KMS-11 (cell line): ENCODE data around the gene DNM3.

ENCODE experiments used
- H2AFZ ChIP-seq: fragments of 200-600 bp; sonication (generic); 2 replicates; pipeline ENCODE4 v1.6.1; 2016; ENCODE audit warnings: antibody characterized with exemption, mixed run types, low read depth
- H3K27ac ChIP-seq: fragments of 200-600 bp; sonication (generic); 2 replicates; pipeline ENCODE4 v1.6.1; 2016; ENCODE audit warnings: mild to moderate bottlenecking, mixed run types
- H3K27me3 ChIP-seq: fragments of 200-600 bp; sonication (generic); 2 replicates; pipeline ENCODE4 v1.6.1; 2017; ENCODE audit warnings: mild to moderate bottlenecking, low read depth, mixed run types, moderate library complexity; ENCODE audit not compliant: insufficient read depth
- H3K36me3 ChIP-seq: fragments of 200-600 bp; sonication (generic); 2 replicates; pipeline ENCODE4 v1.6.1; 2017; ENCODE audit warnings: mild to moderate bottlenecking, mixed run types; ENCODE audit not compliant: insufficient read depth
- H3K4me1 ChIP-seq: fragments of 200-600 bp; sonication (generic); 2 replicates; pipeline ENCODE4 v1.6.1; 2016; ENCODE audit warnings: mild to moderate bottlenecking, low read depth, mixed run types; ENCODE audit not compliant: poor library complexity, severe bottlenecking
- H3K4me2 ChIP-seq: fragments of 200-600 bp; sonication (generic); 2 replicates; pipeline ENCODE4 v1.7.0; 2016; ENCODE audit warnings: mild to moderate bottlenecking, mixed run types
- H3K4me3 ChIP-seq: fragments of 200-600 bp; sonication (generic); IDR thresholded peaks from 2 replicates; pipeline ENCODE4 v1.6.1; 2017; ENCODE audit warnings: low read depth, low read length, mixed read lengths; ENCODE audit not compliant: insufficient read depth
- H3K79me2 ChIP-seq: fragments of 200-600 bp; sonication (generic); 2 replicates; pipeline ENCODE4 v1.6.1; 2016; ENCODE audit warnings: low read depth, mixed run types; ENCODE audit not compliant: insufficient read depth
- H3K9ac ChIP-seq: fragments of 200-600 bp; sonication (generic); 2 replicates; pipeline ENCODE4 v1.6.1; 2016; ENCODE audit warnings: mild to moderate bottlenecking, mixed run types
- H4K20me1 ChIP-seq: fragments of 200-600 bp; sonication (generic); 2 replicates; pipeline ENCODE4 v1.6.1; 2016; ENCODE audit warnings: mild to moderate bottlenecking, mixed run types; ENCODE audit not compliant: insufficient read depth
- TF ChIP-seq, protein P1 (sequence below): fragments of 200-600 bp; sonication (generic); conservative IDR thresholded peaks from 2 replicates; pipeline ENCODE4 v1.6.1; 2017; ENCODE audit warnings: low read depth, mild to moderate bottlenecking, antibody characterized with exemption, low read length, moderate library complexity, mixed read lengths

DNM3 gene

DNA sequence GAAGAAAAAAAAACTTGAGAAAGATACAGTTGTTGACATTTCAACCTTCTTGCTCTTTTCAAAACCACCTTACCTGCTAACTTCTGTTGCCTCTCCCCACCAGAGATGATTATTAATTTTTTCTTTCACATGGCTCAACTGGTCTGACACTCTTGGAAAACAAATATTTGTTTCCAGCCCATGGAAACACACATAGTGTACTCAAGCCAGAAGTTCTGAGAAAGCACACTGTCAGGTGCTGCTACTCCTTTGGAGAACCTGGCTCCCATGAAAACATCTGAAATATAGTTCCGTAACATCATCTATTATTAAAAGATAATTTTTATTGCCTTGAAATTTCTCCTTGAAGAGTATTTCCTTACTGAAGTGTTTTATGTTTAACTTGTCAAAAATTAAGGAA lies 434.2 kb downstream of the DNM3 start:
- H3K4me1 ChIP-seq: no peaks in the 10 kb centered on the region
- H3K27ac ChIP-seq: no peak overlapping the region
- H3K4me3 ChIP-seq: no peak overlapping the region
- H3K36me3 ChIP-seq: no peaks in the 10 kb centered on the region
- no peaks in the 10 kb centered on the region for H3K27me3 ChIP-seq
- no peak overlapping the region for H2AFZ ChIP-seq
- no peak overlapping the region for H3K9ac ChIP-seq
- H4K20me1 ChIP-seq: no peaks in the 10 kb centered on the region
- no peaks in the 10 kb centered on the region for H3K79me2 ChIP-seq
- no peak overlapping the region for H3K4me2 ChIP-seq
- TF ChIP-seq, protein P1, sequence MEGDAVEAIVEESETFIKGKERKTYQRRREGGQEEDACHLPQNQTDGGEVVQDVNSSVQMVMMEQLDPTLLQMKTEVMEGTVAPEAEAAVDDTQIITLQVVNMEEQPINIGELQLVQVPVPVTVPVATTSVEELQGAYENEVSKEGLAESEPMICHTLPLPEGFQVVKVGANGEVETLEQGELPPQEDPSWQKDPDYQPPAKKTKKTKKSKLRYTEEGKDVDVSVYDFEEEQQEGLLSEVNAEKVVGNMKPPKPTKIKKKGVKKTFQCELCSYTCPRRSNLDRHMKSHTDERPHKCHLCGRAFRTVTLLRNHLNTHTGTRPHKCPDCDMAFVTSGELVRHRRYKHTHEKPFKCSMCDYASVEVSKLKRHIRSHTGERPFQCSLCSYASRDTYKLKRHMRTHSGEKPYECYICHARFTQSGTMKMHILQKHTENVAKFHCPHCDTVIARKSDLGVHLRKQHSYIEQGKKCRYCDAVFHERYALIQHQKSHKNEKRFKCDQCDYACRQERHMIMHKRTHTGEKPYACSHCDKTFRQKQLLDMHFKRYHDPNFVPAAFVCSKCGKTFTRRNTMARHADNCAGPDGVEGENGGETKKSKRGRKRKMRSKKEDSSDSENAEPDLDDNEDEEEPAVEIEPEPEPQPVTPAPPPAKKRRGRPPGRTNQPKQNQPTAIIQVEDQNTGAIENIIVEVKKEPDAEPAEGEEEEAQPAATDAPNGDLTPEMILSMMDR: no peak

DNA sequence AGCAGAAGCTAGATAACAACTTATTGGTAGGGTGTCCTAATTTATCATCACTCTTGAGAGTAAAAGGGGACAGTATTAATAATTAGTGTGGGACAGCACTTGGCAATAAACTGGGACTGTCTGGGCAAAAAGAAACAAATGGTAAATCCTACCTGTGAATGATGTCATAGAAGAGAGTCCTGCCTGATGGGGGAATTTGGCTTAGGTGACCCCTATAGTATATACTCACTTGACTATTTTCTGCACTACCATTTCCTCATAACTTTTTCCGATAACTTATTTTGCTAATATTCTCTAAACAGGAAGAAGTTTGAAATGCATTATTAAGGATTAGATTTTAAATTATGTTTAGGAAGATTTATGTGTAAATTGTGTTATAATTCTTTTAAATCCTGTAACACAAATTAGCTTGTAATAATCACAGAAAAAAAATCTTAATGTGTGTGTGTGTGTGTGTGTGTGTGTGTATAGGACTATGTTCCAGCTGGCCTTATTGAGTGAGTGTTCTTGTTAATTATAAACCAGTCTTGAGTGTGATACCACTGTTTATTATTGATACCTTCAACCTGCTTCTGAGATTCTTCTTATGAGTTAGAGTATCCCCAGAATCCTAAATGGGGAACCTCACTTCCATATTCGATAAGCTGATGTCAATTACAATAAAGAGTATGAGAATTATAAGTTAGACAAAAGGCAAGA lies 435.0 kb downstream of the DNM3 start:
- Histone ChIP-seq H3K4me1 (no peaks in the 10 kb centered on the region), H3K27me3 (no peaks in the 10 kb centered on the region), H4K20me1 (no peaks in the 10 kb centered on the region), H3K79me2 (no peaks in the 10 kb centered on the region), H3K27ac (no peak overlapping the region), H3K9ac (no peak overlapping the region), H2AFZ (no peak overlapping the region), H3K4me3 (no peak overlapping the region), H3K36me3 (no peaks in the 10 kb centered on the region), H3K4me2 (no peak overlapping the region)
- TF ChIP-seq, protein P1: no peak

DNA sequence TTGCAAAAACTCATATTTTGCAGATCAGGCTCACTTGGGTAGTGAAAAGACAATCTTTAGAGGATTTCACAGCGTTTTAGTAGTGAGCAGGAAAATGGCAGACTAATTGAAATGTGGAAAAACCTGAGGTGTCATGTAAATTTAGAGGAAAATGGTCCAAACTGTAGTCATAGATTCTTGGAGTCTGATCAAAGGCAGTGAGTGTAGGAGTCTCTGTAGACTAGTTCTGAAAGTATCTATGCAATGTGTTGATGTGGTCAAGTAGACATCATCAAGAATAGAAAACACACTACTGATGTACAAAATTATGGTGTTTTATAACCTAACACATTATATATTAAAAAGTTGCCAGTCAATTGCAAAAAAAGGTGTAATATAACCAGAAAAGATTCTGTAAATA lies 436.0 kb downstream of the DNM3 start:
- TF ChIP-seq, protein P1: no peak
- no peak overlapping the region for H3K27ac ChIP-seq
- no peak overlapping the region for H3K9ac ChIP-seq
- no peaks in the 10 kb centered on the region for H3K79me2 ChIP-seq
- H3K4me1 ChIP-seq: no peaks in the 10 kb centered on the region
- H2AFZ ChIP-seq: no peak overlapping the region
- H3K4me3 ChIP-seq: no peak overlapping the region
- H3K4me2 ChIP-seq: no peak overlapping the region
- H3K36me3 ChIP-seq: no peaks in the 10 kb centered on the region
- H3K27me3 ChIP-seq: no peaks in the 10 kb centered on the region
- no peaks in the 10 kb centered on the region for H4K20me1 ChIP-seq

DNA sequence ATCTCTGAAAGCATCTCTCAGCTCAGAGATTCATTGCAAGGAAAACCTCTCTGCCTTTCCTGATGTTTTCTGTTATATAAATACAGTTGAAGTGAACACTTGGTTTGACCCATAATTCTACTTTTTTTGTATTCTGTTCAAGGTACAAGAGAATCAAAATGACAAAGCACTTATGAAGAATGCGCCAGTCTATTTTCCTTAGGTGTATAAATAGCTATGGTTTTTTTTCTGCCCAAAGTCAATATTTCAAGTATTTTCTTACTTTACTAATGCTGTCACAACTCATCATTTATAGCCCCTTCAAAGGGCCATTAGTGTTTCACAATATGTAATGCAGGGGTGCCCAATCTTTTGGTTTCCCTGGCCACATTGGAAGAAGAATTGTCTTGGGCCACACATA lies 436.7 kb downstream of the DNM3 start:
- H3K4me1 ChIP-seq: no peaks in the 10 kb centered on the region
- H3K4me2 ChIP-seq: no peak overlapping the region
- no peaks in the 10 kb centered on the region for H3K79me2 ChIP-seq
- H3K9ac ChIP-seq: no peak overlapping the region
- no peaks in the 10 kb centered on the region for H3K27me3 ChIP-seq
- no peak overlapping the region for H2AFZ ChIP-seq
- H4K20me1 ChIP-seq: no peaks in the 10 kb centered on the region
- TF ChIP-seq, protein P1: no peak
- no peak overlapping the region for H3K4me3 ChIP-seq
- H3K36me3 ChIP-seq: no peaks in the 10 kb centered on the region
- H3K27ac ChIP-seq: no peak overlapping the region
